HFFc6 (cell line): ENCODE measurements around the gene CCDC136. TPM values are rescaled to one million over a fixed set of nuclear protein-coding genes. Genes with fewer than 3 reads are reported as not detected.

Experiments used
- DNase-seq: peaks from one replicate; pipeline ENCODE4 v3.0.0-alpha.2; 2018
- H3K27ac Mint-ChIP-seq: 2 replicates; pipeline ENCODE4 v1.8.0; 2020; ENCODE audit warnings: mild to moderate bottlenecking, mixed read lengths
- H3K27me3 Mint-ChIP-seq: 2 replicates; pipeline ENCODE4 v1.8.0; 2021; ENCODE audit warnings: mild to moderate bottlenecking, moderate library complexity, mixed read lengths; ENCODE audit not compliant: insufficient read depth
- H3K36me3 Mint-ChIP-seq: 2 replicates; pipeline ENCODE4 v1.8.0; 2021; ENCODE audit warnings: low read depth, mixed read lengths
- H3K4me1 Mint-ChIP-seq: 2 replicates; pipeline ENCODE4 v1.8.0; 2020; ENCODE audit warnings: low read depth, mixed read lengths
- H3K4me3 Mint-ChIP-seq: 2 replicates; pipeline ENCODE4 v1.8.0; 2020; ENCODE audit warnings: mild to moderate bottlenecking, moderate library complexity, mixed read lengths
- H3K9me3 Mint-ChIP-seq: 2 replicates; pipeline ENCODE4 v1.8.0; 2020; ENCODE audit warnings: mild to moderate bottlenecking, mixed read lengths
- CTCF ChIP-seq: fragments of 200-600 bp; sonication (generic); IDR thresholded peaks from 2 replicates; pipeline ENCODE4 v1.5.0; 2021; ENCODE audit warnings: antibody characterized with exemption, mild to moderate bottlenecking
- total RNA-seq, 6 experiments: library from RNA; stranded (reverse); fragmentation: NEBNext Ultra II Directional; extraction: Animal tissue kit (Norgen Biotek cat#: 25700); gene quantifications; 2 replicates in 1 of 6; 3 replicates in 5 of 6; pipeline ENCODE4 v1.2.3, GENCODE V29; 2021

Gene CCDC136
- total RNA-seq, 6 experiments from 2014 or later: 7.4 to 16.5 (median 13.7) TPM

DNA sequence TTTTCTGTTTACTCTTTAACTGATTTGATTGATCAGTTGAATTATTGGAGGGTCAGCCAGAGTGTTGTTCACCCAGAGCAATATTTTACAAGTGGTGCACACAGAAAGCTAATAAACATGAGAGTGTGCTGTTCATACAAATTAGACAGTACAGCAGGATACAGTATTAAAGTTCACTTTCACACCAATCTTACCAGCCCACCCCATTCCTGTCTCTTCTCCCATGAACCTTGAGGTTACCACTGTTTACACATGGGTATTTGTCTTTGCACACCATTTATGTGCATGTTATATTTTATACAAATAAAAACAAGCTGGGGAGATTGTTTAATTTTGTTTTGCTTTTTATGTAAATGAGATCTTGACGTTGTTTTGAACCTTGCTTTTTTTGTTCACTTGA is 46.1 kb upstream of the CCDC136 start:
- no peaks in the 10 kb centered on the region for H3K9me3 Mint-ChIP-seq
- peaks cover 86% of the 10 kb centered on the region for H3K4me1 Mint-ChIP-seq
- H3K27me3 Mint-ChIP-seq: peaks cover 7% of the 10 kb centered on the region; the same call in 1 of the 2 replicates
- no peak for TF ChIP-seq CTCF
- peaks cover 64% of the 10 kb centered on the region for H3K36me3 Mint-ChIP-seq
- H3K27ac Mint-ChIP-seq: no peak overlapping the region
- no peak overlapping the region for H3K4me3 Mint-ChIP-seq
- no peak for DNase-seq

DNA sequence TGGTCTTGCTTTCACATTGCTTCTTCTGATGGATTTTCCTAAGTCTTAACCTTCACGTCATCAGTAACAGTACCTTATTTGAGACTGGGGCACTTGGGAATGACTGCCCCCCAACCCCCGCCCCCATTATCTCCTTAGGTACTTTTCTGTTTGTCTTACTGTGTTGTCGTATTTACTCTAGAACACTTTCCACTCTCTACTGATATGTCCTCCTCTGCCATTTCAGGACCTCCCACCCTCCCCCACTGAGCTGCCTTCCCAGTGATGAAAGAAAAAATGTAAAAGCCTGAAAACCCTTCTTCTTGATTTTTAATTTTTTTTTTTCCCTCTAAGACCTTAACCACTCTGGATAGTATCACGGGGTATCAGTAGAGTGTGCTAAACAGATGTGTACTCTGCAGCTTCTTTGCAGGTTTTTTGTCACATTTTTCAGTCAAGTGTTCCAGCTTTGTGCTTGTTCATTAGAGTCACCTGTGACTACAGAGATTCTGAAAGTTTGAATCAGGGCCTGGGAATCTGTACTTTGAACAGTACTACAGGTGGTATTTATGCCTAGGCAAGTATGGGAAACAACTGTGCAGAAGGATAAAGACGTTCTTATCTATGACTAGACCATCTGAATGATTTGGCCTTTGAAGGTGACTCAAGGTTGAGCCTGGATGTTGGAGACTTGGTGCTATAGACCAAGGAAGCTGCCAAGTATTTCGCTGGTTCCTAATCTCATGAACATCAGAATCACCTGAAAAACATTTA is 44.3 kb upstream of the CCDC136 start:
- no peak for TF ChIP-seq CTCF
- Mint-ChIP-seq H3K4me3 (no peak overlapping the region), H3K4me1 (peaks cover 69% of the 10 kb centered on the region), H3K36me3 (peaks cover 50% of the 10 kb centered on the region), H3K9me3 (no peaks in the 10 kb centered on the region), H3K27me3 (no peaks in the 10 kb centered on the region), H3K27ac (peak overlapping the region; percentile 1)
- DNase-seq: no peak

GRCh38 chr7:128752251-128752650 is 39.5 kb upstream of the CCDC136 start:
- peaks cover 2% of the 10 kb centered on the region; the same call in 1 of the 2 replicates for H3K27me3 Mint-ChIP-seq
- DNase-seq: no peak
- no peak overlapping the region; the same call in 1 of the 2 replicates for H3K27ac Mint-ChIP-seq
- peaks cover 51% of the 10 kb centered on the region for H3K36me3 Mint-ChIP-seq
- no peaks in the 10 kb centered on the region for H3K9me3 Mint-ChIP-seq
- H3K4me3 Mint-ChIP-seq: no peak overlapping the region
- peaks cover 76% of the 10 kb centered on the region for H3K4me1 Mint-ChIP-seq
- no peak for TF ChIP-seq CTCF

DNA sequence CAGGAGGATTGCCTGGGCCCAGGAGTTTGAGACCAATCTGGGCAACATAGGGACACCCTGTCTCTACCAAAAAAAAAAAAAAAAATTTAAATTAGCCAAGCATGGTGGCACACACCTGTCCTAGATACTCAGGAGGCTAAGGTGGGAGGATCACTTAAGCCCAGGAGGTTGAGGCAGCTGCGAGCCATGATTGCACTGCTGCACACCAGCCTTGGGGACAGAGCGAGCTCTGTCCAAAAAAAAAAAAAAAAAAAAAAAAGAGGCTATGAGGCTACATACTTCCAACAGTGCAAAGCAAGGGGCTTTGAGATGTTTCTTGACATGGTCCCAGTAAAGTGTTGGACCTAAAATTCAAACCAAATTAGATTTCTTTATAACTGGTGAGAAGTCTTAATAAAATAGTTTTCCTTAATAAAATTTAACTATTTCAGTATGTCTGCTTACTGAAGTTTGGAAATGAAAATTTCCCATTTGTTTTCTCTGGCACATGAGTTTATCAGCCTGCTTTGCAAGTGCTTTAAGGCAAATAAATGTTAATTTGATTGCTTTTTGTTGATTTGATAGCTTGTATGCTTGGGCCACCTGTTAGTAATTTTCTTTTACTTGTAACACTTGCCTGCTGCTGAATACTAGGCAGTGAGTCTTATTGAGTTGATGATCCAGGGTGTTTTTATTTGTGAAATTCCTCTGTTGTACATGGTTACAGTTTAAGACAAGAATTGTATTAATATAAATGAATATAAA is 36.5 kb upstream of the CCDC136 start:
- peaks cover 2% of the 10 kb centered on the region; the same call in 1 of the 2 replicates for H3K27me3 Mint-ChIP-seq
- peaks cover 65% of the 10 kb centered on the region for H3K4me1 Mint-ChIP-seq
- H3K27ac Mint-ChIP-seq: peak overlapping the region; percentile 88
- DNase-seq: no peak
- no peak for TF ChIP-seq CTCF
- peak overlapping the region; percentile 66 for H3K4me3 Mint-ChIP-seq
- no peaks in the 10 kb centered on the region for H3K9me3 Mint-ChIP-seq
- H3K36me3 Mint-ChIP-seq: peaks cover 37% of the 10 kb centered on the region

- TF ChIP-seq CTCF: no peak
- H3K9me3 Mint-ChIP-seq: no peaks in the 10 kb centered on the region
- peaks cover 37% of the 10 kb centered on the region for H3K36me3 Mint-ChIP-seq
- peak overlapping the region; percentile 66 for H3K4me3 Mint-ChIP-seq
- peaks cover 2% of the 10 kb centered on the region; the same call in 1 of the 2 replicates for H3K27me3 Mint-ChIP-seq
- peak; percentile 94 for DNase-seq
- H3K4me1 Mint-ChIP-seq: peaks cover 61% of the 10 kb centered on the region
- peak overlapping the region; percentile 88 for H3K27ac Mint-ChIP-seq
Measured at GRCh38 chr7:128755819-128756476, 35.8 kb upstream of the CCDC136 start.
